Neural progenitor cell (in vitro differentiated cells): Measurements from ENCODE around the gene MED20. TPM values are rescaled to one million over a fixed set of nuclear protein-coding genes. Genes with fewer than 3 reads are reported as not detected.

Source experiments
- DNase-seq: peaks from one replicate; pipeline ENCODE4 v3.0.0-alpha.2; 2016; ENCODE audit warnings: low spot score
- H2AFZ ChIP-seq: fragments of 200-600 bp; sonication (generic); replicated peaks from 2 replicates; pipeline ENCODE4 v1.6.1; 2016; ENCODE audit warnings: antibody characterized with exemption
- H3F3A ChIP-seq: fragments of 200-600 bp; sonication (generic); 2 replicates; pipeline ENCODE4 v1.6.1; 2016; ENCODE audit warnings: antibody characterized with exemption, low read depth
- H3K27ac ChIP-seq: fragments of 200-600 bp; sonication (generic); 2 replicates; pipeline ENCODE4 v1.5.1; 2016; ENCODE audit warnings: mild to moderate bottlenecking
- H3K27me3 ChIP-seq: fragments of 200-600 bp; sonication (generic); 2 replicates; pipeline ENCODE4 v1.6.1; 2016; ENCODE audit warnings: mild to moderate bottlenecking, moderate library complexity
- H3K36me3 ChIP-seq: fragments of 200-600 bp; sonication (generic); 2 replicates; pipeline ENCODE4 v1.5.1; 2016
- H3K4me1 ChIP-seq: fragments of 200-600 bp; sonication (generic); 2 replicates; pipeline ENCODE4 v1.6.1; 2016; ENCODE audit warnings: mixed run types
- H3K4me2 ChIP-seq: fragments of 200-600 bp; sonication (generic); 2 replicates; pipeline ENCODE4 v1.6.1; 2016
- H3K4me3 ChIP-seq: fragments of 200-600 bp; sonication (generic); 2 replicates; pipeline ENCODE4 v1.5.1; 2016
- H3K79me2 ChIP-seq: fragments of 200-600 bp; sonication (generic); 2 replicates; pipeline ENCODE4 v1.6.1; 2016; ENCODE audit warnings: low read depth
- H3K9ac ChIP-seq: fragments of 200-600 bp; sonication (generic); 2 replicates; pipeline ENCODE4 v1.6.1; 2016
- H3K9me3 ChIP-seq: fragments of 200-600 bp; sonication (generic); 2 replicates; pipeline ENCODE4 v1.5.1; 2016; ENCODE audit warnings: low read depth
- H4K20me1 ChIP-seq: fragments of 200-600 bp; sonication (generic); 2 replicates; pipeline ENCODE4 v1.6.1; 2016; ENCODE audit warnings: low read depth
- H3K27ac Mint-ChIP-seq: 3 replicates; pipeline ENCODE4 v1.8.0; 2021; ENCODE audit warnings: mixed read lengths
- H3K27me3 Mint-ChIP-seq: 2 replicates; pipeline ENCODE4 v1.8.0; 2022; ENCODE audit warnings: low read depth, mild to moderate bottlenecking, inconsistent platforms, moderate library complexity, mixed read lengths; ENCODE audit not compliant: insufficient read depth
- H3K36me3 Mint-ChIP-seq: 3 replicates; pipeline ENCODE4 v1.8.0; 2021; ENCODE audit warnings: mixed read lengths
- H3K4me1 Mint-ChIP-seq: 3 replicates; pipeline ENCODE4 v1.8.0; 2021; ENCODE audit warnings: mixed read lengths
- H3K4me3 Mint-ChIP-seq: 3 replicates; pipeline ENCODE4 v1.8.0; 2021; ENCODE audit warnings: mild to moderate bottlenecking, moderate library complexity, mixed read lengths
- H3K9me3 Mint-ChIP-seq: 3 replicates; pipeline ENCODE4 v1.8.0; 2020; ENCODE audit warnings: mixed read lengths
- CTCF ChIP-seq: fragments of 200-600 bp; sonication (generic); IDR thresholded peaks from 2 replicates; pipeline ENCODE4 v1.5.1; 2017; ENCODE audit warnings: antibody characterized with exemption, mild to moderate bottlenecking
- EZH2 ChIP-seq: fragments of 200-600 bp; sonication (generic); IDR thresholded peaks from 2 replicates; pipeline ENCODE4 v1.6.1; 2017; ENCODE audit warnings: antibody characterized with exemption, mild to moderate bottlenecking, moderate library complexity
- EZH2phosphoT487 ChIP-seq: fragments of 200-600 bp; sonication (generic); IDR thresholded peaks from 2 replicates; pipeline ENCODE4 v1.6.1; 2017; ENCODE audit warnings: antibody characterized with exemption
- total RNA-seq: library from RNA; depleted of rRNA; stranded (reverse); fragments of >200 nt; gene quantifications from 2 replicates; pipeline ENCODE4 v1.2.3, GENCODE V29; 2015; ENCODE audit warnings: low replicate concordance

Gene MED20
- total RNA-seq, 1 donor from 2014 or later: 29.4 TPM

DNA sequence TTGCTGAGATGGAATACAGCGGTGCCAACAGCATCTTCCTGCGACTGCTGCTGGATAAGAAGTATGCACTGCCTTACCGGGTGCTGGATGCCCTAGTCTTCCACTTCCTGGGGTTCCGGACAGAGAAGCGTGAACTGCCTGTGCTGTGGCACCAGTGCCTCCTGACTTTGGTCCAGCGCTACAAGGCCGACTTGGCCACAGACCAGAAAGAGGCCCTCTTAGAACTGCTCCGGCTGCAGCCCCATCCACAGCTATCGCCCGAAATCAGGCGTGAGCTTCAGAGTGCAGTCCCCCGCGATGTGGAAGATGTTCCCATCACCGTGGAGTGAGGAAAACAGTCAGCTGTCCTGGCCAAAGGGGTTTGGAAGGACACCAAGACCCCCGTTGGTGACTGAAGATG, 11.4 kb upstream of the MED20 start:
- no peaks in the 10 kb centered on the region for H3K36me3 ChIP-seq
- Mint-ChIP-seq H3K27me3 (peaks cover 3% of the 10 kb centered on the region), H3K36me3 (peaks cover 14% of the 10 kb centered on the region), H3K27ac (no peak overlapping the region), H3K4me1 (peaks cover 4% of the 10 kb centered on the region), H3K4me3 (no peak overlapping the region), H3K9me3 (no peaks in the 10 kb centered on the region)
- H3K9me3 ChIP-seq: no peaks in the 10 kb centered on the region
- no peak overlapping the region for H3K4me3 ChIP-seq
- peaks cover 21% of the 10 kb centered on the region for H3K79me2 ChIP-seq
- H3K9ac ChIP-seq: no peak overlapping the region
- no peaks in the 10 kb centered on the region for H3K27me3 ChIP-seq
- TF ChIP-seq EZH2 (no peak), EZH2phosphoT487 (no peak), CTCF (no peak)
- H3K27ac ChIP-seq: no peak overlapping the region
- no peaks in the 10 kb centered on the region for H3K4me1 ChIP-seq
- no peak overlapping the region for H2AFZ ChIP-seq
- no peak overlapping the region for H3K4me2 ChIP-seq
- peaks cover 25% of the 10 kb centered on the region for H3F3A ChIP-seq
- peaks cover 17% of the 10 kb centered on the region for H4K20me1 ChIP-seq
- DNase-seq: no peak

GRCh38 chr6:41931792-41932191, 10.9 kb upstream of the MED20 start:
- no peak for DNase-seq
- H3K27ac ChIP-seq: no peak overlapping the region
- peaks cover 26% of the 10 kb centered on the region for H3K79me2 ChIP-seq
- no peaks in the 10 kb centered on the region for H3K9me3 ChIP-seq
- Mint-ChIP-seq H3K4me3 (no peak overlapping the region), H3K36me3 (peaks cover 16% of the 10 kb centered on the region), H3K9me3 (no peaks in the 10 kb centered on the region), H3K4me1 (peaks cover 4% of the 10 kb centered on the region), H3K27me3 (no peaks in the 10 kb centered on the region), H3K27ac (no peak overlapping the region)
- H3K4me2 ChIP-seq: no peak overlapping the region
- no peak overlapping the region for H2AFZ ChIP-seq
- TF ChIP-seq CTCF (no peak), EZH2 (no peak), EZH2phosphoT487 (no peak)
- no peak overlapping the region for H3K9ac ChIP-seq
- H3K27me3 ChIP-seq: no peaks in the 10 kb centered on the region
- no peaks in the 10 kb centered on the region for H3K36me3 ChIP-seq
- no peak overlapping the region for H3K4me3 ChIP-seq
- H4K20me1 ChIP-seq: peaks cover 21% of the 10 kb centered on the region
- peaks cover 25% of the 10 kb centered on the region for H3F3A ChIP-seq
- H3K4me1 ChIP-seq: no peaks in the 10 kb centered on the region

GRCh38 chr6:41929924-41930323, 9.0 kb upstream of the MED20 start:
- Mint-ChIP-seq H3K4me1 (no peaks in the 10 kb centered on the region), H3K4me3 (no peak overlapping the region), H3K9me3 (no peaks in the 10 kb centered on the region), H3K27me3 (no peaks in the 10 kb centered on the region), H3K36me3 (peaks cover 20% of the 10 kb centered on the region), H3K27ac (no peak overlapping the region)
- Histone ChIP-seq H3K79me2 (peaks cover 44% of the 10 kb centered on the region), H3K4me2 (no peak overlapping the region), H4K20me1 (peaks cover 21% of the 10 kb centered on the region), H3K4me3 (no peak overlapping the region), H3K27ac (no peak overlapping the region), H3K27me3 (no peaks in the 10 kb centered on the region), H3K9me3 (no peaks in the 10 kb centered on the region), H2AFZ (no peak overlapping the region), H3F3A (peaks cover 11% of the 10 kb centered on the region), H3K36me3 (no peaks in the 10 kb centered on the region), H3K9ac (no peak overlapping the region), H3K4me1 (no peaks in the 10 kb centered on the region)
- no peak for DNase-seq
- TF ChIP-seq EZH2phosphoT487 (no peak), EZH2 (no peak), CTCF (no peak)
